B cell (primary cell): ENCODE results near the gene MFSD6.

Experiments
- CTCF ChIP-seq: fragments of 200-600 bp; IDR thresholded peaks from one replicate; pipeline ENCODE4 v1.8.0; 2022; ENCODE audit warnings: antibody characterized with exemption, mild to moderate bottlenecking
- EZH2 ChIP-seq: IDR thresholded peaks from 2 replicates; pipeline ENCODE4 v1.6.1; 2012; ENCODE audit warnings: borderline replicate concordance, low read depth, mild to moderate bottlenecking, moderate library complexity, low read length; ENCODE audit not compliant: insufficient read depth, poor library complexity, severe bottlenecking

- TF ChIP-seq CTCF (no peak), EZH2 (no peak)
Observed at GRCh38 chr2:190378880-190379237, 29.3 kb upstream of the MFSD6 start.
